ENCODE measurements around the gene KSR2.

DNA sequence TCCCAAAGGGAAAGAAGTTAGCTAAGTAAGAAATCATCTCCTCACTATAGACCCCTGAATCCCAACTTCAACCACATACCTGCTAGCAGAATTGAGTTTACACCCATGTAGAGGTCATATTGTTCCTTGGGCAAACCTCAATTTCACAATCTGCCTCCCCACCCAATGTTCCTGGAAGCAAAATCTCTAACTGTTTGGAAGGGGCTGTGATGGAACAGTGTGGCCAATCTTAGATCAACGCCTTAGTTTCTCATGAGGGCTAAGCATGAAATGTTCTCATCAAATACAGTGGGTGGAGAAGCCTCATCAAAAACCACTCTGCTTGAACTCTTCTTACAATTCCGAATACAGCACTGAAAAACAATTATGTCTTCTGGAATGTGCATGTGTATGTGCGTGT, 323.3 kb downstream of the KSR2 start:
- TF ChIP-seq, protein P1, sequence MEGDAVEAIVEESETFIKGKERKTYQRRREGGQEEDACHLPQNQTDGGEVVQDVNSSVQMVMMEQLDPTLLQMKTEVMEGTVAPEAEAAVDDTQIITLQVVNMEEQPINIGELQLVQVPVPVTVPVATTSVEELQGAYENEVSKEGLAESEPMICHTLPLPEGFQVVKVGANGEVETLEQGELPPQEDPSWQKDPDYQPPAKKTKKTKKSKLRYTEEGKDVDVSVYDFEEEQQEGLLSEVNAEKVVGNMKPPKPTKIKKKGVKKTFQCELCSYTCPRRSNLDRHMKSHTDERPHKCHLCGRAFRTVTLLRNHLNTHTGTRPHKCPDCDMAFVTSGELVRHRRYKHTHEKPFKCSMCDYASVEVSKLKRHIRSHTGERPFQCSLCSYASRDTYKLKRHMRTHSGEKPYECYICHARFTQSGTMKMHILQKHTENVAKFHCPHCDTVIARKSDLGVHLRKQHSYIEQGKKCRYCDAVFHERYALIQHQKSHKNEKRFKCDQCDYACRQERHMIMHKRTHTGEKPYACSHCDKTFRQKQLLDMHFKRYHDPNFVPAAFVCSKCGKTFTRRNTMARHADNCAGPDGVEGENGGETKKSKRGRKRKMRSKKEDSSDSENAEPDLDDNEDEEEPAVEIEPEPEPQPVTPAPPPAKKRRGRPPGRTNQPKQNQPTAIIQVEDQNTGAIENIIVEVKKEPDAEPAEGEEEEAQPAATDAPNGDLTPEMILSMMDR (IDR thresholded peaks at IDR 0.05; ENCODE audit: low read depth, low read length), result no peak
- no peak for TF ChIP-seq EZH2phosphoT487 (IDR thresholded peaks at IDR 0.05; ENCODE audit: low read depth)

All from OCI-LY3 (cell line).